ENCODE results near the gene SAPCD2.

The SAPCD2 gene

GRCh38 chr9:137099231-137099630, 28.9 kb upstream of the SAPCD2 start:
- Histone ChIP-seq H3K4me3 (ENCODE audit: low read length) (no peak overlapping the region), H3K27me3 (ENCODE audit: control insufficient read depth, insufficient read depth, low read length) (no peaks in the 10 kb centered on the region), H3K27ac (ENCODE audit: low read depth, low read length) (no peak overlapping the region), H3K4me1 (ENCODE audit: control insufficient read depth, insufficient read depth, low read length) (no peaks in the 10 kb centered on the region), H3K9ac (ENCODE audit: low read length) (no peak overlapping the region), H3K36me3 (ENCODE audit: control insufficient read depth, insufficient read depth, low read length) (peaks cover 53% of the 10 kb centered on the region)

GRCh38 chr9:137097761-137098462, 27.6 kb upstream of the SAPCD2 start:
- Histone ChIP-seq H3K4me3 (ENCODE audit: low read length) (no peak overlapping the region), H3K4me1 (ENCODE audit: control insufficient read depth, insufficient read depth, low read length) (no peaks in the 10 kb centered on the region), H3K36me3 (ENCODE audit: control insufficient read depth, insufficient read depth, low read length) (peaks cover 44% of the 10 kb centered on the region), H3K27ac (ENCODE audit: low read depth, low read length) (no peak overlapping the region), H3K27me3 (ENCODE audit: control insufficient read depth, insufficient read depth, low read length) (no peaks in the 10 kb centered on the region), H3K9ac (ENCODE audit: low read length) (no peak overlapping the region)

GRCh38 chr9:137096785-137097546, 26.6 kb upstream of the SAPCD2 start:
- Histone ChIP-seq H3K36me3 (ENCODE audit: control insufficient read depth, insufficient read depth, low read length) (peaks cover 37% of the 10 kb centered on the region), H3K27me3 (ENCODE audit: control insufficient read depth, insufficient read depth, low read length) (no peaks in the 10 kb centered on the region), H3K4me1 (ENCODE audit: control insufficient read depth, insufficient read depth, low read length) (no peaks in the 10 kb centered on the region), H3K27ac (ENCODE audit: low read depth, low read length) (no peak overlapping the region), H3K9ac (ENCODE audit: low read length) (no peak overlapping the region), H3K4me3 (ENCODE audit: low read length) (no peak overlapping the region)

GRCh38 chr9:137095664-137096517, 25.5 kb upstream of the SAPCD2 start:
- H3K27ac ChIP-seq (ENCODE audit: low read depth, low read length), result no peak overlapping the region
- no peak overlapping the region for H3K9ac ChIP-seq (ENCODE audit: low read length)
- peaks cover 27% of the 10 kb centered on the region for H3K36me3 ChIP-seq (ENCODE audit: control insufficient read depth, insufficient read depth, low read length)
- no peaks in the 10 kb centered on the region for H3K27me3 ChIP-seq (ENCODE audit: control insufficient read depth, insufficient read depth, low read length)
- no peaks in the 10 kb centered on the region for H3K4me1 ChIP-seq (ENCODE audit: control insufficient read depth, insufficient read depth, low read length)
- H3K4me3 ChIP-seq (ENCODE audit: low read length), result no peak overlapping the region

- H3K36me3 ChIP-seq (ENCODE audit: control insufficient read depth, insufficient read depth, low read length), result peaks cover 6% of the 10 kb centered on the region
- no peaks in the 10 kb centered on the region for H3K27me3 ChIP-seq (ENCODE audit: control insufficient read depth, insufficient read depth, low read length)
- H3K4me1 ChIP-seq (ENCODE audit: control insufficient read depth, insufficient read depth, low read length), result peaks cover 4% of the 10 kb centered on the region
- no peak overlapping the region for H3K27ac ChIP-seq (ENCODE audit: low read depth, low read length)
- no peak overlapping the region for H3K9ac ChIP-seq (ENCODE audit: low read length)
- H3K4me3 ChIP-seq (ENCODE audit: low read length), result no peak overlapping the region
Observed at GRCh38 chr9:137089232-137089947, 19.0 kb upstream of the SAPCD2 start.

- Histone ChIP-seq H3K9ac (ENCODE audit: low read length) (no peak overlapping the region), H3K27ac (ENCODE audit: low read depth, low read length) (no peak overlapping the region), H3K4me1 (ENCODE audit: control insufficient read depth, insufficient read depth, low read length) (peaks cover 4% of the 10 kb centered on the region), H3K4me3 (ENCODE audit: low read length) (no peak overlapping the region), H3K27me3 (ENCODE audit: control insufficient read depth, insufficient read depth, low read length) (no peaks in the 10 kb centered on the region), H3K36me3 (ENCODE audit: control insufficient read depth, insufficient read depth, low read length) (peaks cover 4% of the 10 kb centered on the region)
Observed at GRCh38 chr9:137088121-137088520, 17.8 kb upstream of the SAPCD2 start.

GRCh38 chr9:137087409-137087925, 17.1 kb upstream of the SAPCD2 start:
- Histone ChIP-seq H3K27ac (ENCODE audit: low read depth, low read length) (peak overlapping the region; percentile 91), H3K4me1 (ENCODE audit: control insufficient read depth, insufficient read depth, low read length) (peaks cover 4% of the 10 kb centered on the region), H3K4me3 (ENCODE audit: low read length) (peak overlapping the region; percentile 69), H3K27me3 (ENCODE audit: control insufficient read depth, insufficient read depth, low read length) (no peaks in the 10 kb centered on the region), H3K9ac (ENCODE audit: low read length) (peak overlapping the region; percentile 35), H3K36me3 (ENCODE audit: control insufficient read depth, insufficient read depth, low read length) (peaks cover under 1% of the 10 kb centered on the region)

- no peaks in the 10 kb centered on the region for H3K27me3 ChIP-seq (ENCODE audit: control insufficient read depth, insufficient read depth, low read length)
- H3K4me1 ChIP-seq (ENCODE audit: control insufficient read depth, insufficient read depth, low read length), result peaks cover 4% of the 10 kb centered on the region
- H3K9ac ChIP-seq (ENCODE audit: low read length), result peak within 1 kb of the TSS; percentile 66
- H3K27ac ChIP-seq (ENCODE audit: low read depth, low read length), result peak within 1 kb of the TSS; percentile 91
- peak within 1 kb of the TSS; percentile 69 for H3K4me3 ChIP-seq (ENCODE audit: low read length)
- no peaks in the 10 kb centered on the region for H3K36me3 ChIP-seq (ENCODE audit: control insufficient read depth, insufficient read depth, low read length)
Observed at GRCh38 chr9:137086531-137087408, 16.4 kb upstream of the SAPCD2 start, which contains the start of gene MAN1B1. MAN1B1 (plus strand) TSS chr9:137086985; CDS start chr9:137087000, 15 bp downstream.

- no peaks in the 10 kb centered on the region for H3K27me3 ChIP-seq (ENCODE audit: control insufficient read depth, insufficient read depth, low read length)
- H3K4me1 ChIP-seq (ENCODE audit: control insufficient read depth, insufficient read depth, low read length), result peaks cover 4% of the 10 kb centered on the region
- H3K9ac ChIP-seq (ENCODE audit: low read length), result peak overlapping the region; percentile 66
- H3K36me3 ChIP-seq (ENCODE audit: control insufficient read depth, insufficient read depth, low read length), result no peaks in the 10 kb centered on the region
- peak overlapping the region; percentile 69 for H3K4me3 ChIP-seq (ENCODE audit: low read length)
- peak overlapping the region; percentile 91 for H3K27ac ChIP-seq (ENCODE audit: low read depth, low read length)
Observed at GRCh38 chr9:137085920-137086530, 15.7 kb upstream of the SAPCD2 start.

GRCh38 chr9:137084526-137084925, 14.2 kb upstream of the SAPCD2 start:
- no peak overlapping the region for H3K4me3 ChIP-seq (ENCODE audit: low read length)
- H3K4me1 ChIP-seq (ENCODE audit: control insufficient read depth, insufficient read depth, low read length), result peaks cover 4% of the 10 kb centered on the region
- no peaks in the 10 kb centered on the region for H3K27me3 ChIP-seq (ENCODE audit: control insufficient read depth, insufficient read depth, low read length)
- H3K36me3 ChIP-seq (ENCODE audit: control insufficient read depth, insufficient read depth, low read length), result no peaks in the 10 kb centered on the region
- H3K9ac ChIP-seq (ENCODE audit: low read length), result no peak overlapping the region
- H3K27ac ChIP-seq (ENCODE audit: low read depth, low read length), result no peak overlapping the region

All from rectal smooth muscle tissue (tissue), 1 donor.